HG03175 (cell line): ENCODE results near the gene LGSN.
"Not testable (repeated sequence)": the region's sequence is repeated elsewhere in the genome, so short reads cannot be mapped to it uniquely, and the experiment has no call there.

Experiments
- ATAC-seq: cut with Tn5 transposase; IDR thresholded peaks from one replicate; pipeline ENCODE4 v1.9.1; 2021; ENCODE audit warnings: mild to moderate bottlenecking, moderate library complexity; ENCODE audit not compliant: unreplicated experiment

The LGSN gene

GRCh38 chr6:63246581-63246980, 73.2 kb downstream of the LGSN start:
- ATAC-seq: no peak

- peak; percentile 74 for ATAC-seq
Observed at GRCh38 chr6:63245909-63246308, 73.9 kb downstream of the LGSN start.

- ATAC-seq: no peak
Observed at GRCh38 chr6:63245420-63245819, 74.4 kb downstream of the LGSN start.

- ATAC-seq: peak; percentile 93
Observed at GRCh38 chr6:63236398-63236817, 83.4 kb downstream of the LGSN start.

GRCh38 chr6:63230511-63230910, 89.3 kb downstream of the LGSN start:
- ATAC-seq: not testable (repeated sequence)

- not testable (repeated sequence) for ATAC-seq
Observed at GRCh38 chr6:63230027-63230426, 89.8 kb downstream of the LGSN start.

GRCh38 chr6:63227928-63228894, 91.6 kb downstream of the LGSN start:
- ATAC-seq: not testable (repeated sequence)

- not testable (repeated sequence) for ATAC-seq
Observed at GRCh38 chr6:63225987-63226386, 93.8 kb downstream of the LGSN start.
